GM21786 (cell line): ENCODE data around the gene STAT5B.
"Not testable (repeated sequence)": the region's sequence is repeated elsewhere in the genome, so short reads cannot be mapped to it uniquely, and the experiment has no call there.

ENCODE experiments used
- ATAC-seq: cut with Tn5 transposase; IDR thresholded peaks from one replicate; pipeline ENCODE4 v1.9.1; 2021; ENCODE audit not compliant: unreplicated experiment

Gene STAT5B

GRCh38 chr17:42240201-42240600 lies 36.0 kb downstream of the STAT5B start:
- no peak for ATAC-seq

GRCh38 chr17:42239576-42239975 lies 36.6 kb downstream of the STAT5B start:
- ATAC-seq: not testable (repeated sequence)

GRCh38 chr17:42236760-42237159 lies 39.4 kb downstream of the STAT5B start:
- ATAC-seq: no peak

GRCh38 chr17:42233994-42234393 lies 42.2 kb downstream of the STAT5B start:
- ATAC-seq: no peak

DNA sequence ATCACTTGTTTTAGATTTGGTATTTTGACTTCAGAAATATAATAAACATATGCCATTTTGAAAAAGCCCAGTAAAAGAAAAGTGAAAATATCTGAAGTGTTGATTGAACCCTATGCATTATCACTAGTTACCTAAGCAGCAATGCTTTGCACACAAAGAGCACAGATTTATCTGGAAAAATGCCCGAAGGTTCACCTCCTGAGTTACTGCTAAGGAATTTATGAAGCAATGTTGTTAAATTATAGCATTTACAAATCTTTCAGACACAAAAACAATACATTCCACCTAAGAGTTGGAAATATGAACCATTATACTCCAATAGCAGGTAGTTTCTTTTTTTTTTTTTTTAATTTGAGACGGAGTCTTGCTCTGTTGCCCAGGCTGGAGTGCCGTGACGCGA lies 43.0 kb downstream of the STAT5B start:
- no peak for ATAC-seq

- ATAC-seq: no peak
Measured at GRCh38 chr17:42230225-42230624, 46.0 kb downstream of the STAT5B start.

- no peak for ATAC-seq
Measured at GRCh38 chr17:42227849-42228700, 48.1 kb downstream of the STAT5B start.

- ATAC-seq: no peak
Measured at GRCh38 chr17:42225646-42226045, 50.5 kb downstream of the STAT5B start.

DNA sequence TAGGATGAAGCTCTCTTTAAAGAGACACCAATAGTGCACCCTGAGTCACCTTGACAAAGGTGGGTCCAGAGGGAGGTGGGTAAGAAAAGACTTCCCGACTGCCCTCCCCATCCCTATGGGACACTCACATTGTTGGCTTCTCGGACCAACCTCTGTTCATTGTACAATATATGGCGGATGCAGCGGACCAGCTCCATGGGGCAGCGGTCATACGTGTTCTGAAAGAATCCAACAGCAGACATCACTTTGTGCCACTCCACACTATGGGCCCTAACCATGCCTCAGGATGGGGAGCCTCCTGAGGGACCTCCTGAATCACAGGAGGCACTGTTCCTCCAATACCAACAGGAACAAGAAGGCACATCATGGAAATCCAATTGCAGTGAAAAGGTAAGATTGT lies 51.5 kb downstream of the STAT5B start:
- no peak for ATAC-seq

DNA sequence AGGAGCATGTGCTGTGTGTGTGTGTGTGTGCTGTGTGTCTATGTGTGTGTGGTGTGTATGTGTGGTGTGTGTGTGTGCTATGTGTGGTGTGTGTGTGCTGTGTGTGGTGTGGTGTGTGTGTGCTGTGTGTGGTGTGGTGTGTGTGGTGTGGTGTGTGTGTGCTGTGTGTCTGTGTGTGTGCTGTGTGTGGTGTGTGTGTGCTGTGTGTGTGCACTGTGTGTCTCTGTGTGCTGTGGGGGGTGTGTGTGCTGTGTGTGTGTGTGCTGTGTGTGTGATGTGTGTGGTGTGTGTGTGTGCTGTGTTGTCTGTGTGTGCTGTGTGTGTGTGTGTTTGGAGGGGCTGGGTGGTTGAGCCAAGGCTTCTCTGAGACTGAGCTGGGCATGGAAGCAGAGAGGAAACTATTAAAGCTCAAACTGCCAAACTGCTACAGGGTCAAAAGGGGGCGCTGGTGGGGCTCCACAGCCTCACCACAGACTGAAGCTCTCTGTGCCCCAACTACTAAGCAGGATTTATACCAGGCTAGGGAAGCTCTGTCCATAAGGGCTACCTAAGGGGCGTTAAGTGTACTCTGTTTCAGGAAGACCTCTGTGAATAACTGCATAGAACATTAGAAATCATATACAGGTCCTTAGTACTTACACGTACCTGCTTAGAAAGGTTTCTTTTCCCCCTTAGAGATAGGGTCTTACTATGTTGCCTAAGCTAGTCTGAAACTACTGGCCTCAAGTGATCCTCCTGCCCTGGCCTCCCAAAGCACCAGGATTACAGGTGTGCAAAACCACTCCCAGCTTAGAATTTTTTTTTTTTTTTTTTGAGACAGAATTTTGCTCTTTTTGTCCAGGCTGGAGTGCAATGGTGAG lies 54.1 kb downstream of the STAT5B start:
- no peak for ATAC-seq

GRCh38 chr17:42219280-42219679 lies 56.9 kb downstream of the STAT5B start:
- ATAC-seq: not testable (repeated sequence)

GRCh38 chr17:42214156-42214555 lies 62.0 kb downstream of the STAT5B start:
- no peak for ATAC-seq

- no peak for ATAC-seq
Measured at GRCh38 chr17:42212382-42212781, 63.8 kb downstream of the STAT5B start.

- ATAC-seq: not testable (repeated sequence)
Measured at GRCh38 chr17:42211921-42212341, 64.3 kb downstream of the STAT5B start.

GRCh38 chr17:42210046-42210445 lies 66.1 kb downstream of the STAT5B start:
- ATAC-seq: no peak

GRCh38 chr17:42206153-42206612 lies 70.0 kb downstream of the STAT5B start:
- ATAC-seq: not testable (repeated sequence)

GRCh38 chr17:42203354-42203753 lies 72.8 kb downstream of the STAT5B start:
- no peak for ATAC-seq

DNA sequence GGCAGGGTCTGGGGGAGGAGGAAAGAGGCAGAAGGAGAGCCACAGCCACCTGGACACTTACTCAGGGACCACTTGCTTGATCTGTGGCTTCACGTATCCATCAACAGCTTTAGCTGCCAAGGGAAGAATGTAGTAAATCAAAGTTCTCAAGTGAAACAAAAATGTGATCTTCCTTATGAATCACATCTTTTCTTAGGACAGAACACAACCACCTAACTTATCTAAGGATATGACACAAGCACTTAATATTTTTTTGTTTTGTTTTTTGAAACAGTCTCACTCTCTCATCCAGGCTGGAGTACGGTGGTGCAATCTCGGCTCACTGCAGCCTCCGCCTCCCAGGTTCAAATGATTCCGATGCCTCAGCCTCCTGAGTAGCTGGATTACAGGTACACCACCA lies 73.5 kb downstream of the STAT5B start:
- no peak for ATAC-seq

GRCh38 chr17:42202159-42202558 lies 74.0 kb downstream of the STAT5B start:
- ATAC-seq: no peak

- no peak for ATAC-seq
Measured at GRCh38 chr17:42201458-42201772, 74.8 kb downstream of the STAT5B start.

GRCh38 chr17:42200706-42201457 lies 75.3 kb downstream of the STAT5B start:
- ATAC-seq: no peak
